ENCODE data around the gene ADCY10. TPM values are rescaled to one million over a fixed set of nuclear protein-coding genes. Genes with fewer than 3 reads are reported as not detected.
"Not testable (repeated sequence)": the region's sequence is repeated elsewhere in the genome, so short reads cannot be mapped to it uniquely, and the experiment has no call there.

ADCY10 gene
- total RNA-seq, 1 donor from 2014 or later = 0.16 TPM

GRCh38 chr1:167928919-167929318, 15.0 kb upstream of the ADCY10 start:
- intact Hi-C loops (cut with micrococcal nuclease) = not testable (repeated sequence)

- intact Hi-C loops (cut with micrococcal nuclease) = no loop called here
Measured at GRCh38 chr1:167928457-167928852, 14.5 kb upstream of the ADCY10 start.

- intact Hi-C loops (cut with micrococcal nuclease) = no loop called here
Measured at GRCh38 chr1:167927046-167927754, 13.3 kb upstream of the ADCY10 start.

GRCh38 chr1:167926486-167926997, 12.6 kb upstream of the ADCY10 start:
- intact Hi-C loops (cut with micrococcal nuclease) = no loop called here

- intact Hi-C loops (cut with micrococcal nuclease) = no loop called here
Measured at GRCh38 chr1:167924543-167925231, 10.8 kb upstream of the ADCY10 start.

- intact Hi-C loops (cut with micrococcal nuclease) = no loop called here
Measured at GRCh38 chr1:167924102-167924501, 10.2 kb upstream of the ADCY10 start.

- intact Hi-C loops (cut with micrococcal nuclease) = no loop called here
Measured at GRCh38 chr1:167923324-167924056, 9.6 kb upstream of the ADCY10 start.

GRCh38 chr1:167922611-167923074, 8.7 kb upstream of the ADCY10 start:
- intact Hi-C loops (cut with micrococcal nuclease) = no loop called here

GRCh38 chr1:167922023-167922422, 8.1 kb upstream of the ADCY10 start:
- intact Hi-C loops (cut with micrococcal nuclease) = no loop called here

GRCh38 chr1:167916766-167917511, 3.0 kb upstream of the ADCY10 start:
- intact Hi-C loops (cut with micrococcal nuclease) = no loop called here

GRCh38 chr1:167915569-167915968, 1.6 kb upstream of the ADCY10 start:
- intact Hi-C loops (cut with micrococcal nuclease) = no loop called here

- intact Hi-C loops (cut with micrococcal nuclease) = no loop called here
Measured at GRCh38 chr1:167912294-167912693, 1.6 kb downstream of the ADCY10 start.

- intact Hi-C loops (cut with micrococcal nuclease) = no loop called here
Measured at GRCh38 chr1:167911413-167911812, 2.5 kb downstream of the ADCY10 start.

- intact Hi-C loops (cut with micrococcal nuclease) = no loop called here
Measured at GRCh38 chr1:167910530-167910929, 3.4 kb downstream of the ADCY10 start.

GRCh38 chr1:167909691-167910180, 4.2 kb downstream of the ADCY10 start:
- intact Hi-C loops (cut with micrococcal nuclease) = no loop called here

GRCh38 chr1:167905671-167906070, 8.3 kb downstream of the ADCY10 start:
- intact Hi-C loops (cut with micrococcal nuclease) = no loop called here

GRCh38 chr1:167905182-167905581, 8.8 kb downstream of the ADCY10 start:
- intact Hi-C loops (cut with micrococcal nuclease) = no loop called here

- intact Hi-C loops (cut with micrococcal nuclease) = no loop called here
Measured at GRCh38 chr1:167904652-167905130, 9.2 kb downstream of the ADCY10 start.

- intact Hi-C loops (cut with micrococcal nuclease) = no loop called here
Measured at GRCh38 chr1:167900907-167901306, 13.0 kb downstream of the ADCY10 start.

GRCh38 chr1:167899253-167899681, 14.7 kb downstream of the ADCY10 start:
- intact Hi-C loops (cut with micrococcal nuclease) = no loop called here
